ENCODE data around the gene RPH3AL. TPM values are rescaled to one million over a fixed set of nuclear protein-coding genes. Genes with fewer than 3 reads are reported as not detected.

RPH3AL gene
- total RNA-seq, 1 donor from 2014 or later: 6.0 TPM

GRCh38 chr17:337453-337852 lies 15.2 kb downstream of the RPH3AL start:
- intact Hi-C loops (cut with micrococcal nuclease): no loop called here
- TF ChIP-seq CTCF (IDR thresholded peaks at IDR 0.05): no peak
- POLR2A ChIA-PET: no interaction called here
- ATAC-seq (ENCODE audit: low read depth) (no peak), DNase-seq (no peak)
- Mint-ChIP-seq H3K27me3 (peaks cover 28% of the 10 kb centered on the region), H3K4me1 (peaks cover 2% of the 10 kb centered on the region), H3K36me3 (ENCODE audit: low read depth) (no peaks in the 10 kb centered on the region), H3K27ac (no peak overlapping the region), H3K9me3 (no peaks in the 10 kb centered on the region), H3K4me3 (no peak overlapping the region)
- CTCF ChIA-PET: no interaction called here

GRCh38 chr17:337022-337420 lies 15.6 kb downstream of the RPH3AL start:
- H3K36me3 Mint-ChIP-seq (ENCODE audit: low read depth): no peaks in the 10 kb centered on the region
- intact Hi-C loops (cut with micrococcal nuclease): no loop called here
- no peak overlapping the region for H3K4me3 Mint-ChIP-seq
- no peaks in the 10 kb centered on the region for H3K9me3 Mint-ChIP-seq
- peaks cover 28% of the 10 kb centered on the region for H3K27me3 Mint-ChIP-seq
- no peak for TF ChIP-seq CTCF (IDR thresholded peaks at IDR 0.05)
- ChIA-PET CTCF (no interaction called here), POLR2A (no interaction called here)
- ATAC-seq (ENCODE audit: low read depth) (no peak), DNase-seq (no peak)
- H3K27ac Mint-ChIP-seq: no peak overlapping the region
- peaks cover 2% of the 10 kb centered on the region for H3K4me1 Mint-ChIP-seq

- H3K9me3 Mint-ChIP-seq: no peaks in the 10 kb centered on the region
- ChIA-PET POLR2A (no interaction called here), CTCF (no interaction called here)
- H3K4me3 Mint-ChIP-seq: no peak overlapping the region
- H3K4me1 Mint-ChIP-seq: peaks cover 2% of the 10 kb centered on the region
- no peak for TF ChIP-seq CTCF (IDR thresholded peaks at IDR 0.05)
- no peak overlapping the region for H3K27ac Mint-ChIP-seq
- H3K27me3 Mint-ChIP-seq: peaks cover 28% of the 10 kb centered on the region
- no peaks in the 10 kb centered on the region for H3K36me3 Mint-ChIP-seq (ENCODE audit: low read depth)
- no peak for DNase-seq
- intact Hi-C loops (cut with micrococcal nuclease): no loop called here
- no peak for ATAC-seq (ENCODE audit: low read depth)
Observed at GRCh38 chr17:336110-337021, 16.2 kb downstream of the RPH3AL start.

GRCh38 chr17:335691-336090 lies 16.9 kb downstream of the RPH3AL start:
- ATAC-seq (ENCODE audit: low read depth): no peak
- no peak for TF ChIP-seq CTCF (IDR thresholded peaks at IDR 0.05)
- CTCF ChIA-PET: no interaction called here
- DNase-seq: no peak
- peaks cover 2% of the 10 kb centered on the region for H3K4me1 Mint-ChIP-seq
- peaks cover 24% of the 10 kb centered on the region for H3K27me3 Mint-ChIP-seq
- H3K4me3 Mint-ChIP-seq: no peak overlapping the region
- H3K36me3 Mint-ChIP-seq (ENCODE audit: low read depth): no peaks in the 10 kb centered on the region
- intact Hi-C loops (cut with micrococcal nuclease): no loop called here
- no peak overlapping the region for H3K27ac Mint-ChIP-seq
- POLR2A ChIA-PET: no interaction called here
- no peaks in the 10 kb centered on the region for H3K9me3 Mint-ChIP-seq

GRCh38 chr17:334974-335481 lies 17.6 kb downstream of the RPH3AL start:
- no peak overlapping the region for H3K4me3 Mint-ChIP-seq
- no peaks in the 10 kb centered on the region for H3K36me3 Mint-ChIP-seq (ENCODE audit: low read depth)
- H3K27me3 Mint-ChIP-seq: peaks cover 24% of the 10 kb centered on the region
- H3K27ac Mint-ChIP-seq: no peak overlapping the region
- POLR2A ChIA-PET: no interaction called here
- peaks cover 2% of the 10 kb centered on the region for H3K4me1 Mint-ChIP-seq
- no peak for DNase-seq
- no peak for TF ChIP-seq CTCF (IDR thresholded peaks at IDR 0.05)
- H3K9me3 Mint-ChIP-seq: no peaks in the 10 kb centered on the region
- no peak for ATAC-seq (ENCODE audit: low read depth)
- CTCF ChIA-PET: no interaction called here
- intact Hi-C loops (cut with micrococcal nuclease): no loop called here

Measured in activated B cell treated with CpG ODN at 0.5 μM for 24 hours (primary cell).